HepG2 (cell line): Measurements from ENCODE around the gene OR10H1. TPM values are rescaled to one million over a fixed set of nuclear protein-coding genes. Genes with fewer than 3 reads are reported as not detected.

Experiments used
- PATZ1 ChIP-seq: sonication (generic); formaldehyde crosslinking; IDR thresholded peaks from 2 replicates; pipeline ENCODE4 v1.4.0; 2020; ENCODE audit warnings: missing genetic modification reagents
- RNF2 ChIP-seq: fragments of 450-650 bp; conservative IDR thresholded peaks from 2 replicates; pipeline ENCODE4 v1.6.1; 2016; ENCODE audit warnings: low read depth
- SP5 ChIP-seq: IDR thresholded peaks from 2 replicates; pipeline ENCODE4 v1.6.1; 2016; ENCODE audit warnings: low read depth, borderline replicate concordance
- SRY ChIP-seq: sonication (generic); formaldehyde crosslinking; IDR thresholded peaks from 2 replicates; pipeline ENCODE4 v1.8.0; 2022; ENCODE audit warnings: mild to moderate bottlenecking, missing genetic modification reagents
- TERF1 ChIP-seq: sonication (generic); formaldehyde crosslinking; IDR thresholded peaks from 2 replicates; pipeline ENCODE4 v1.8.0; 2022; ENCODE audit warnings: mild to moderate bottlenecking, missing genetic modification reagents, moderate library complexity
- ZBTB44 ChIP-seq: sonication (generic); formaldehyde crosslinking; IDR thresholded peaks from 2 replicates; pipeline ENCODE4 v1.4.0; 2020; ENCODE audit warnings: missing genetic modification reagents
- ZNF138 ChIP-seq: sonication (generic); formaldehyde crosslinking; IDR thresholded peaks from 2 replicates; pipeline ENCODE4 v1.5.0; 2020; ENCODE audit warnings: mild to moderate bottlenecking, low read depth, missing genetic modification reagents
- ZNF407 ChIP-seq: sonication (generic); formaldehyde crosslinking; IDR thresholded peaks from one replicate; pipeline ENCODE4 v1.5.1; 2020; ENCODE audit warnings: mild to moderate bottlenecking, missing genetic modification reagents; ENCODE audit errors: not compliant biosample characterization
- ZUFSP ChIP-seq: sonication (generic); formaldehyde crosslinking; IDR thresholded peaks from 2 replicates; pipeline ENCODE4 v1.9.0; 2021; ENCODE audit warnings: missing genetic modification reagents, mild to moderate bottlenecking, borderline replicate concordance
- polyA plus RNA-seq, 8 experiments: library from polyadenylated mRNA; depleted of rRNA in 3 of 8; stranded (reverse) in 7 of 8; unstranded in 1 of 8; fragments of >200 nt; fragmentation: Illumina TruSeq in 4 of 8; extraction: Trizol in 4 of 8; gene quantifications; 2 replicates each; pipeline versions ENCODE4 v1.2.1 to v1.2.3, GENCODE V29; 2011 to 2016; ENCODE audit warnings: low read depth in 4 of 8, missing spikeins in 1 of 8, mixed read lengths in 1 of 8; ENCODE audit not compliant: insufficient read depth in 1 of 8
- total RNA-seq, 5 experiments: library from RNA; depleted of rRNA; stranded (reverse); fragments of >200 nt; fragmentation: Illumina TruSeq; extraction: Trizol; gene quantifications; 2 replicates each; pipeline ENCODE4 v1.2.3, GENCODE V29; 2016; ENCODE audit warnings: low read depth in 1 of 5

Gene OR10H1
- total and polyA plus RNA-seq, 2 of the 13 experiments (the other 11 are each of a cell fraction or from before 2014, with no cell fraction given): not detected

GRCh38 chr19:15836330-15837220 is 21.1 kb upstream of the OR10H1 start (continued):
- TF ChIP-seq ZNF407 (CRISPR knock-in tag): peak; percentile 30
- TF ChIP-seq SRY (CRISPR knock-in tag): 0 out of 2 replicates have a peak, but pooled peaks have one; percentile 22
- TF ChIP-seq RNF2: 0 out of 2 replicates have a peak, but pooled peaks have one; percentile 45
- peak; percentile 60; the same call in 1 of the 2 replicates for TF ChIP-seq PATZ1 (CRISPR knock-in tag)
- no peak for TF ChIP-seq TERF1 (CRISPR knock-in tag)
- TF ChIP-seq SP5: 0 out of 2 replicates have a peak, but pooled peaks have one; percentile 30
- no peak for TF ChIP-seq ZNF138
- TF ChIP-seq ZUFSP (CRISPR knock-in tag): no peak
- 0 out of 2 replicates have a peak, but pooled peaks have one; percentile 21 for TF ChIP-seq ZBTB44
